SK-N-SH (cell line): ENCODE results near the gene NAA30. TPM values are rescaled to one million over a fixed set of nuclear protein-coding genes. Genes with fewer than 3 reads are reported as not detected.
A peak's percentile ranks its signal among the peaks of the same experiment; 100 is the strongest.

Experiments used
- CTCF ChIA-PET: fragments of 300-600, 350-600 bp; formaldehyde crosslinking; extraction: SDS; loops from one replicate; lab custom pipeline; 2021; lab: Yijun Ruan, JAX
- POLR2A ChIA-PET: fragments of 350-600 bp; sonication (Branson Sonifier 250); formaldehyde crosslinking; extraction: SDS; loops from one replicate; lab custom pipeline; 2020; ENCODE audit warnings: antibody characterized with exemption, inconsistent platforms; lab: Yijun Ruan, JAX
- DNase-seq: peaks from one replicate; pipeline ENCODE4 v3.0.0; 2012
- H2AFZ ChIP-seq: fragments of 200-600 bp; sonication (generic); 2 replicates; pipeline ENCODE4 v1.8.1; 2016; ENCODE audit warnings: antibody characterized with exemption, mild to moderate bottlenecking, low read depth
- H3F3A ChIP-seq: fragments of 200-600 bp; sonication (generic); replicated peaks from 2 replicates; pipeline ENCODE3; 2016; ENCODE audit warnings: antibody characterized with exemption, mild to moderate bottlenecking; ENCODE audit not compliant: insufficient read depth
- H3K27ac ChIP-seq, 2 experiments: fragments of 200-500 bp in 1 of 2; fragments of 200-600 bp in 1 of 2; sonication (Bioruptor generic) in 1 of 2; sonication (generic), shearing (Covaris generic) in 1 of 2; 2 replicates each; pipeline versions ENCODE4 v1.5.1 to v1.6.1; 2014 to 2016; ENCODE audit warnings: low read depth in 2 of 2, inconsistent platforms in 1 of 2, low read length in 1 of 2, mild to moderate bottlenecking in 1 of 2, mixed read lengths in 1 of 2
- H3K27me3 ChIP-seq: fragments of 200-600 bp; sonication (generic), shearing (Covaris generic); 2 replicates; pipeline ENCODE4 v1.6.1; 2016; ENCODE audit warnings: mixed run types; ENCODE audit not compliant: insufficient read depth
- H3K36me3 ChIP-seq, 2 experiments: fragments of 200-500 bp in 1 of 2; fragments of 200-600 bp in 1 of 2; sonication (Bioruptor generic) in 1 of 2; sonication (generic) in 1 of 2; replicated peaks in 1 of 2; 2 replicates each; pipeline versions ENCODE3 to v1.5.1; 2014 to 2016; ENCODE audit warnings: low read length in 1 of 2, mild to moderate bottlenecking in 1 of 2; ENCODE audit not compliant: insufficient read depth in 2 of 2, control insufficient read depth in 1 of 2
- H3K4me1 ChIP-seq, 2 experiments: fragments of 200-500 bp in 1 of 2; fragments of 200-600 bp in 1 of 2; sonication (Bioruptor generic) in 1 of 2; sonication (generic), shearing (Covaris generic) in 1 of 2; 2 replicates each; pipeline versions ENCODE4 v1.5.1 to v1.6.1; 2014 to 2016; ENCODE audit warnings: low read depth in 1 of 2, low read length in 1 of 2, mixed run types in 1 of 2; ENCODE audit not compliant: insufficient read depth in 2 of 2, control insufficient read depth in 1 of 2
- H3K4me2 ChIP-seq: fragments of 200-600 bp; sonication (generic), shearing (Covaris generic); 2 replicates; pipeline ENCODE4 v1.6.1; 2017; ENCODE audit warnings: mixed run types
- H3K4me3 ChIP-seq, 2 experiments: fragments of 200-500 bp in 1 of 2; fragments of 200-600 bp in 1 of 2; sonication (Bioruptor generic) in 1 of 2; sonication (generic), shearing (Covaris generic) in 1 of 2; 2 replicates each; pipeline versions ENCODE4 v1.5.1 to v1.8.1; 2014 to 2016; ENCODE audit warnings: low read depth in 2 of 2, inconsistent platforms in 1 of 2, low read length in 1 of 2, mild to moderate bottlenecking in 1 of 2, mixed read lengths in 1 of 2, moderate library complexity in 1 of 2
- H3K79me2 ChIP-seq: fragments of 200-600 bp; sonication (generic); 2 replicates; pipeline ENCODE4 v1.8.1; 2017; ENCODE audit warnings: mild to moderate bottlenecking; ENCODE audit not compliant: insufficient read depth
- H3K9ac ChIP-seq: fragments of 200-600 bp; sonication (generic); 2 replicates; pipeline ENCODE4 v1.6.1; 2017; ENCODE audit warnings: mixed run types
- H3K9me2 ChIP-seq: fragments of 200-600 bp; sonication (generic); 2 replicates; pipeline ENCODE4 v1.6.1; 2017; ENCODE audit warnings: mixed run types
- H3K9me3 ChIP-seq: fragments of 200-600 bp; sonication (generic); 2 replicates; pipeline ENCODE4 v1.6.1; 2017; ENCODE audit warnings: mixed run types, mild to moderate bottlenecking, moderate library complexity
- H4K20me1 ChIP-seq: fragments of 200-600 bp; sonication (generic); 2 replicates; pipeline ENCODE4 v1.6.1; 2017; ENCODE audit warnings: mild to moderate bottlenecking, mixed run types; ENCODE audit not compliant: insufficient read depth
- FOSL2 ChIP-seq: IDR thresholded peaks from 2 replicates; pipeline ENCODE4 v1.4.0; 2012; ENCODE audit warnings: low read depth, mild to moderate bottlenecking, moderate library complexity, borderline replicate concordance
- FOXJ3 ChIP-seq: sonication (generic); formaldehyde crosslinking; IDR thresholded peaks from 2 replicates; pipeline ENCODE4 v1.5.1; 2020; ENCODE audit warnings: mild to moderate bottlenecking, missing genetic modification reagents
- GABPA ChIP-seq: IDR thresholded peaks from 2 replicates; pipeline ENCODE4 v1.4.0; 2012; ENCODE audit warnings: low read depth, mild to moderate bottlenecking
- RXRA ChIP-seq: IDR thresholded peaks from 2 replicates; pipeline ENCODE4 v1.4.0; 2012; ENCODE audit warnings: low read depth, mild to moderate bottlenecking, borderline replicate concordance
- SMC3 ChIP-seq: IDR thresholded peaks from 2 replicates; pipeline ENCODE4 v1.6.1; 2012; ENCODE audit warnings: low read depth, low read length, improper control_type of control experiment
- WGBS: methylation state at CpG from one replicate; pipeline ENCODE4 v1.1.6; 2017; ENCODE audit warnings: low lambda C conversion rate; 5-methylcytosine and 5-hydroxymethylcytosine counted together
- polyA plus RNA-seq, 3 experiments: library from polyadenylated mRNA; depleted of rRNA; stranded (reverse); fragments of >200 nt; gene quantifications; 2 replicates each; pipeline ENCODE4 v1.2.3, GENCODE V29; 2012
- TF ChIP-seq, protein P1 (sequence below): IDR thresholded peaks from 2 replicates; pipeline ENCODE4 v1.6.1; 2012; ENCODE audit warnings: mild to moderate bottlenecking, low read depth, low read length, moderate library complexity

The NAA30 gene
- polyA plus RNA-seq, 1 of the 3 experiments (the other 2 are of a cell fraction), result 3.0 TPM

DNA sequence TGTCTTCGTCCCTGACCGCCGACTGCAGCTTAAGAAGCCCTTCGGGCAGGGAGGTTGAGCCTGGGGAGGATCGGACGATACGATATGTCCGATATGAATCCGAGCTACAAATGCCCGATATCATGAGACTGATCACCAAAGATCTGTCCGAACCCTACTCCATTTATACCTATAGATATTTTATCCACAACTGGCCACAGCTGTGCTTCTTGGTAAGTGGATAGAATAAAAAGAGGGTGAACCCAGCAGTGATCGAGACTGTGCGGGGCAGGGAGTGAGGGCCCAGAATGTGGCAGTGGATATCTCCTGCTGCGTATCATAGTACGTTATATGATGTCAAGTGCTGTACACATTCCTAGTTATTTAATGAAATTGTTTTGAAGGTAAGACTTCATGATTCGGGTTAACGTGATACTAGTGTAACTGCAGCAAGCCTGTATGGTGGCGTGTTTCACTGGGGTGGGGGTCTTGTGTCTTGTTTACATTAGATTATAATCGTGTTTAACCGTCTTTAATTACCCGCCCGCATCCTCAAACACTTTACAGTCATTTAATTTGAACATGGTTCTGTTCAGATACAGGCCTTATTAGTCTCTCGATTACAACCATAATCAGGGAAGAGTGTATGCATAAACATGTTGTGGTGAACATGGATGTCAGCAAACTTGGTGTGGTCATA lies 1.3 kb downstream of the NAA30 start:
- H4K20me1 ChIP-seq, result peaks cover 36% of the 10 kb centered on the region
- H3K4me1 ChIP-seq, result peaks cover 9 to 20% of the 10 kb centered on the region in 2 experiments; a peak in 3 of 4 replicates
- H3K36me3 ChIP-seq, result peaks cover 20 to 28% of the 10 kb centered on the region in 2 experiments
- peak overlapping the region; percentile 78 for H3K9ac ChIP-seq
- peak overlapping the region; percentile 88 to 91 for H3K4me3 ChIP-seq
- CTCF ChIA-PET, result interaction anchor here (1.2 kb wide), 1 partner anchor 12 kb away, joined by 3 read pairs; no protein-coding TSS in a partner anchor
- peak; percentile 21 for DNase-seq
- H3K27ac ChIP-seq, result peak overlapping the region in 1 of 2 experiments; percentile 60; a peak in 2 of 4 replicates
- POLR2A ChIA-PET, result no interaction called here
- H3K9me2 ChIP-seq, result no peaks in the 10 kb centered on the region
- no peak for TF ChIP-seq FOXJ3
- no peak for TF ChIP-seq FOSL2
- TF ChIP-seq, protein P1, sequence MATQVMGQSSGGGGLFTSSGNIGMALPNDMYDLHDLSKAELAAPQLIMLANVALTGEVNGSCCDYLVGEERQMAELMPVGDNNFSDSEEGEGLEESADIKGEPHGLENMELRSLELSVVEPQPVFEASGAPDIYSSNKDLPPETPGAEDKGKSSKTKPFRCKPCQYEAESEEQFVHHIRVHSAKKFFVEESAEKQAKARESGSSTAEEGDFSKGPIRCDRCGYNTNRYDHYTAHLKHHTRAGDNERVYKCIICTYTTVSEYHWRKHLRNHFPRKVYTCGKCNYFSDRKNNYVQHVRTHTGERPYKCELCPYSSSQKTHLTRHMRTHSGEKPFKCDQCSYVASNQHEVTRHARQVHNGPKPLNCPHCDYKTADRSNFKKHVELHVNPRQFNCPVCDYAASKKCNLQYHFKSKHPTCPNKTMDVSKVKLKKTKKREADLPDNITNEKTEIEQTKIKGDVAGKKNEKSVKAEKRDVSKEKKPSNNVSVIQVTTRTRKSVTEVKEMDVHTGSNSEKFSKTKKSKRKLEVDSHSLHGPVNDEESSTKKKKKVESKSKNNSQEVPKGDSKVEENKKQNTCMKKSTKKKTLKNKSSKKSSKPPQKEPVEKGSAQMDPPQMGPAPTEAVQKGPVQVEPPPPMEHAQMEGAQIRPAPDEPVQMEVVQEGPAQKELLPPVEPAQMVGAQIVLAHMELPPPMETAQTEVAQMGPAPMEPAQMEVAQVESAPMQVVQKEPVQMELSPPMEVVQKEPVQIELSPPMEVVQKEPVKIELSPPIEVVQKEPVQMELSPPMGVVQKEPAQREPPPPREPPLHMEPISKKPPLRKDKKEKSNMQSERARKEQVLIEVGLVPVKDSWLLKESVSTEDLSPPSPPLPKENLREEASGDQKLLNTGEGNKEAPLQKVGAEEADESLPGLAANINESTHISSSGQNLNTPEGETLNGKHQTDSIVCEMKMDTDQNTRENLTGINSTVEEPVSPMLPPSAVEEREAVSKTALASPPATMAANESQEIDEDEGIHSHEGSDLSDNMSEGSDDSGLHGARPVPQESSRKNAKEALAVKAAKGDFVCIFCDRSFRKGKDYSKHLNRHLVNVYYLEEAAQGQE, result no peak
- TF ChIP-seq RXRA, result no peak
- no peaks in the 10 kb centered on the region for H3F3A ChIP-seq
- WGBS, result 22% methylated on average over 23 of the region's 23 CpGs
- H2AFZ ChIP-seq, result peak overlapping the region; percentile 89; the same call in 1 of the 2 replicates
- peaks cover 53% of the 10 kb centered on the region for H3K79me2 ChIP-seq
- H3K9me3 ChIP-seq, result no peaks in the 10 kb centered on the region
- no peaks in the 10 kb centered on the region for H3K27me3 ChIP-seq
- H3K4me2 ChIP-seq, result peak overlapping the region; percentile 94

DNA sequence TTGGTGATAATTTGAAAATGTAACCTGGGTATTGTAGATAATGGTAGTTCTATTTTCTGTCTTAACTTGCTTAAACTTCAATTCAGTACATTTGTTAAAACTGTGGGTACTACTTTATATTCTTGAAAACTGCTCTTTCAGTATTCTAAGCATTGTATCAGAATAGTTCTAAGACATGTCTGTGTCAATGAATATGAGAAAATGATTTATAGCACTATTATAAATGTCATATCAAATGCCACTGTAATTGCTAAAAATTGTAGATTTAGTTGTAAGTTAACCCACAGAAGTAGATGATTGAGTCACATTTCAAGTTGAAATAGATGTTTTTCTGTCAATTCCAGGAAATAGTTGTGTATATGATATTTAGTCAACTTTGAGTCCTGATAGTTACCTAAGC lies 2.4 kb downstream of the NAA30 start:
- Histone ChIP-seq H3K9ac (peak overlapping the region; percentile 17; the same call in 1 of the 2 replicates), H2AFZ (no peak overlapping the region), H3K4me3 (peak overlapping the region; percentile 88 to 91; a peak in 2 of 4 replicates), H3K9me2 (no peaks in the 10 kb centered on the region), H3K4me1 (peaks cover 9 to 20% of the 10 kb centered on the region in 2 experiments; a peak in 3 of 4 replicates), H3K79me2 (peaks cover 61% of the 10 kb centered on the region), H3K27ac (no peak overlapping the region), H3F3A (no peaks in the 10 kb centered on the region), H3K9me3 (no peaks in the 10 kb centered on the region), H3K27me3 (no peaks in the 10 kb centered on the region), H3K36me3 (peaks cover 30 to 36% of the 10 kb centered on the region in 2 experiments), H4K20me1 (peaks cover 36% of the 10 kb centered on the region), H3K4me2 (peak overlapping the region; percentile 94)
- ChIA-PET POLR2A (no interaction called here), CTCF (interaction anchor here (1.5 kb wide), 1 partner anchor 98 kb away, joined by 3 read pairs; no protein-coding TSS in a partner anchor)
- no peak for DNase-seq
- no peak for TF ChIP-seq GABPA
- TF ChIP-seq SMC3, result no peak
